HepG2 (cell line): ENCODE measurements around the gene CNTFR. TPM values are rescaled to one million over a fixed set of nuclear protein-coding genes. Genes with fewer than 3 reads are reported as not detected.
A peak's percentile ranks its signal among the peaks of the same experiment; 100 is the strongest.

ENCODE experiments used
- IRX3 ChIP-seq: sonication (generic); formaldehyde crosslinking; IDR thresholded peaks from 2 replicates; pipeline ENCODE4 v1.8.1; 2023; ENCODE audit warnings: mild to moderate bottlenecking, low read depth, missing genetic modification reagents, borderline replicate concordance
- ISX ChIP-seq: sonication (generic); formaldehyde crosslinking; conservative IDR thresholded peaks from 2 replicates; pipeline ENCODE4 v1.5.0; 2020; ENCODE audit warnings: missing genetic modification reagents
- KAT2B ChIP-seq: fragments of 150-350 bp; IDR thresholded peaks from 2 replicates; pipeline ENCODE4 v1.6.1; 2014; ENCODE audit warnings: low read depth, low read length, borderline replicate concordance
- MAZ ChIP-seq, 2 experiments: sonication (generic) in 1 of 2; formaldehyde crosslinking in 1 of 2; IDR thresholded peaks; 2 replicates each; pipeline versions ENCODE4 v1.5.0 to v1.6.1; 2012 to 2020; ENCODE audit warnings: low read depth in 2 of 2, mild to moderate bottlenecking in 2 of 2, borderline replicate concordance in 1 of 2, improper control_type of control experiment in 1 of 2, low read length in 1 of 2, missing genetic modification reagents in 1 of 2, moderate library complexity in 1 of 2
- MIXL1 ChIP-seq: IDR thresholded peaks from 2 replicates; pipeline ENCODE4 v1.6.1; 2016
- NR1H2 ChIP-seq: sonication (generic); formaldehyde crosslinking; IDR thresholded peaks from 2 replicates; pipeline ENCODE4 v1.8.1; 2022; ENCODE audit warnings: low read depth, missing genetic modification reagents, borderline replicate concordance
- PCBP2 ChIP-seq: fragments of 200-400 bp; formaldehyde crosslinking; optimal IDR thresholded peaks from 2 replicates; pipeline ENCODE3; 2018; ENCODE audit warnings: low read length, low read depth; ENCODE audit not compliant: poor library complexity, severe bottlenecking
- POLR2G ChIP-seq: fragments of 200-400 bp; formaldehyde crosslinking; IDR thresholded peaks from 2 replicates; pipeline ENCODE4 v1.6.1; 2018; ENCODE audit warnings: mild to moderate bottlenecking, low read depth, low read length, moderate library complexity
- RBM39 ChIP-seq: fragments of 200-400 bp; formaldehyde crosslinking; IDR thresholded peaks from one replicate; pipeline ENCODE4 v1.6.1; 2018; ENCODE audit warnings: antibody characterized with exemption, mild to moderate bottlenecking, low read depth, low read length; ENCODE audit not compliant: poor library complexity, severe bottlenecking
- SAFB2 ChIP-seq: sonication (generic); formaldehyde crosslinking; IDR thresholded peaks from 2 replicates; pipeline ENCODE4 v1.5.1; 2020; ENCODE audit warnings: missing genetic modification reagents, low read depth, mild to moderate bottlenecking, borderline replicate concordance
- SRY ChIP-seq: sonication (generic); formaldehyde crosslinking; IDR thresholded peaks from 2 replicates; pipeline ENCODE4 v1.8.0; 2022; ENCODE audit warnings: mild to moderate bottlenecking, missing genetic modification reagents
- TSC22D2 ChIP-seq: sonication (generic); formaldehyde crosslinking; IDR thresholded peaks from 2 replicates; pipeline ENCODE4 v1.5.1; 2020; ENCODE audit warnings: missing genetic modification reagents, mild to moderate bottlenecking, borderline replicate concordance
- ZNF264 ChIP-seq: sonication (generic); formaldehyde crosslinking; IDR thresholded peaks from 2 replicates; pipeline ENCODE4 v1.4.0; 2020; ENCODE audit warnings: missing genetic modification reagents
- ZNF317 ChIP-seq: sonication (generic); formaldehyde crosslinking; IDR thresholded peaks from 2 replicates; pipeline ENCODE4 v1.5.0; 2020; ENCODE audit warnings: mild to moderate bottlenecking, missing genetic modification reagents
- ZNF354B ChIP-seq: sonication (generic); formaldehyde crosslinking; IDR thresholded peaks from 2 replicates; pipeline ENCODE4 v1.8.0; 2022; ENCODE audit warnings: mild to moderate bottlenecking, missing genetic modification reagents
- ZNF549 ChIP-seq: sonication (generic); formaldehyde crosslinking; IDR thresholded peaks from 2 replicates; pipeline ENCODE4 v1.5.0; 2020; ENCODE audit warnings: missing genetic modification reagents
- ZNF619 ChIP-seq: sonication (generic); formaldehyde crosslinking; IDR thresholded peaks from 2 replicates; pipeline ENCODE4 v1.4.0; 2020; ENCODE audit warnings: mild to moderate bottlenecking, missing genetic modification reagents
- ZNF83 ChIP-seq: sonication (generic); formaldehyde crosslinking; IDR thresholded peaks from 2 replicates; pipeline ENCODE4 v1.4.0; 2020; ENCODE audit warnings: missing genetic modification reagents, mild to moderate bottlenecking, borderline replicate concordance
- polyA plus RNA-seq, 8 experiments: library from polyadenylated mRNA; depleted of rRNA in 3 of 8; stranded (reverse) in 7 of 8; unstranded in 1 of 8; fragments of >200 nt; fragmentation: Illumina TruSeq in 4 of 8; extraction: Trizol in 4 of 8; gene quantifications; 2 replicates each; pipeline versions ENCODE4 v1.2.1 to v1.2.3, GENCODE V29; 2011 to 2016; ENCODE audit warnings: low read depth in 4 of 8, missing spikeins in 1 of 8, mixed read lengths in 1 of 8; ENCODE audit not compliant: insufficient read depth in 1 of 8
- total RNA-seq, 5 experiments: library from RNA; depleted of rRNA; stranded (reverse); fragments of >200 nt; fragmentation: Illumina TruSeq; extraction: Trizol; gene quantifications; 2 replicates each; pipeline ENCODE4 v1.2.3, GENCODE V29; 2016; ENCODE audit warnings: low read depth in 1 of 5
- TF ChIP-seq, protein P1 (sequence below): sonication (generic); formaldehyde crosslinking; IDR thresholded peaks from 2 replicates; pipeline ENCODE4 v1.8.1; 2022; ENCODE audit warnings: mild to moderate bottlenecking, missing genetic modification reagents
- TF ChIP-seq, protein P2 (sequence below): sonication (generic); formaldehyde crosslinking; IDR thresholded peaks from 2 replicates; pipeline ENCODE4; 2020; ENCODE audit warnings: missing genetic modification reagents, mild to moderate bottlenecking, borderline replicate concordance
- TF ChIP-seq, protein P3 (sequence below): sonication (generic); formaldehyde crosslinking; IDR thresholded peaks from 2 replicates; pipeline ENCODE4 v1.4.0; 2020; ENCODE audit warnings: missing genetic modification reagents, borderline replicate concordance

CNTFR gene
- total and polyA plus RNA-seq, 2 of the 13 experiments (the other 11 are each of a cell fraction or from before 2014, with no cell fraction given), result not detected

DNA sequence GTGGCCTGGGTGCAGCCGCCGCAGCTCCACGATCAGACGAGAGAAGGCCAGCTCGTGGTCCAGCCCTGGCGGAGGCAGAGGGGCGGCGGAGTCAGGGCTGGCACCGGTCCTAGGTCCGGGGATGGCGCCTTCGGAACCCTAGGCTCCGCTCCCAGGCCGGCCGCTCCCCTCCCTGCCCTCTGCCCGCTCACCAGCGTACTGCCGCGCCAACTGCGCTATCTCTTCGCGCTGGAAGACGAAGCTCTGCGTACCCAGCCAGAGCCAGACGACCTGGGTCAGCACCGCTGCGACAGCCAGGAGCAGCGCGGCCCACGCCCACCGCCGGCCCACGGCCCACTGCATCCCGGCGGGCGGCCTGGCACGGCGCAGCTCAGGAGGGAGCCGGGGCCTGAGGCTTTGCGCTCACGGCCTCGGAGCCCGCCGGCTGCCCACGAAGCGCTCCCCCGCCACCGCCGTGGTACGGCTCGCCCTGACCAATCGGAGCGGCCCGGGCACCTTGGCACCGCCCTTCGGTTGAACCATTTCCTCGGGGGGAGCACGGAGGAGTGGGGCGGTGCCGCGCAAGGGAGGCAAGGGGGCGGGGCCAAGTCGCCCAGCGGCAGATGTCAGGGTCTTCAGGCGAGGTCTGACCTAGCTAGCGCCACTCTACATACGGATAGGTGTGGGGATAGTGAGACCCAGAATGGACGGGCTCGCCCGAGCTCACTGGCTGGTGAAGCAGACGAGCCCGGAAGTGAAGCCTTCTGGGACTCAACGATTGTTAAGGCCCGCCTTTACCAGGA is 48.0 kb upstream of the CNTFR start, which contains the start of gene SIGMAR1 (continued):
- TF ChIP-seq, protein P1, sequence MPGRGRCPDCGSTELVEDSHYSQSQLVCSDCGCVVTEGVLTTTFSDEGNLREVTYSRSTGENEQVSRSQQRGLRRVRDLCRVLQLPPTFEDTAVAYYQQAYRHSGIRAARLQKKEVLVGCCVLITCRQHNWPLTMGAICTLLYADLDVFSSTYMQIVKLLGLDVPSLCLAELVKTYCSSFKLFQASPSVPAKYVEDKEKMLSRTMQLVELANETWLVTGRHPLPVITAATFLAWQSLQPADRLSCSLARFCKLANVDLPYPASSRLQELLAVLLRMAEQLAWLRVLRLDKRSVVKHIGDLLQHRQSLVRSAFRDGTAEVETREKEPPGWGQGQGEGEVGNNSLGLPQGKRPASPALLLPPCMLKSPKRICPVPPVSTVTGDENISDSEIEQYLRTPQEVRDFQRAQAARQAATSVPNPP (CRISPR knock-in tag), result peak; percentile 82
- TF ChIP-seq, protein P2, sequence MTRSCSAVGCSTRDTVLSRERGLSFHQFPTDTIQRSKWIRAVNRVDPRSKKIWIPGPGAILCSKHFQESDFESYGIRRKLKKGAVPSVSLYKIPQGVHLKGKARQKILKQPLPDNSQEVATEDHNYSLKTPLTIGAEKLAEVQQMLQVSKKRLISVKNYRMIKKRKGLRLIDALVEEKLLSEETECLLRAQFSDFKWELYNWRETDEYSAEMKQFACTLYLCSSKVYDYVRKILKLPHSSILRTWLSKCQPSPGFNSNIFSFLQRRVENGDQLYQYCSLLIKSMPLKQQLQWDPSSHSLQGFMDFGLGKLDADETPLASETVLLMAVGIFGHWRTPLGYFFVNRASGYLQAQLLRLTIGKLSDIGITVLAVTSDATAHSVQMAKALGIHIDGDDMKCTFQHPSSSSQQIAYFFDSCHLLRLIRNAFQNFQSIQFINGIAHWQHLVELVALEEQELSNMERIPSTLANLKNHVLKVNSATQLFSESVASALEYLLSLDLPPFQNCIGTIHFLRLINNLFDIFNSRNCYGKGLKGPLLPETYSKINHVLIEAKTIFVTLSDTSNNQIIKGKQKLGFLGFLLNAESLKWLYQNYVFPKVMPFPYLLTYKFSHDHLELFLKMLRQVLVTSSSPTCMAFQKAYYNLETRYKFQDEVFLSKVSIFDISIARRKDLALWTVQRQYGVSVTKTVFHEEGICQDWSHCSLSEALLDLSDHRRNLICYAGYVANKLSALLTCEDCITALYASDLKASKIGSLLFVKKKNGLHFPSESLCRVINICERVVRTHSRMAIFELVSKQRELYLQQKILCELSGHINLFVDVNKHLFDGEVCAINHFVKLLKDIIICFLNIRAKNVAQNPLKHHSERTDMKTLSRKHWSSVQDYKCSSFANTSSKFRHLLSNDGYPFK, result 0 out of 2 replicates have a peak, but pooled peaks have one; percentile 16
- TF ChIP-seq ZNF549 (CRISPR knock-in tag), result no peak
- no peak; the same call in 1 of the 2 replicates for TF ChIP-seq SAFB2
- TF ChIP-seq NR1H2, result no peak; the same call in 1 of the 2 replicates
- peak; percentile 49; the same call in 1 of the 2 replicates for TF ChIP-seq MIXL1 (CRISPR knock-in tag)
- no peak; the same call in 1 of the 2 replicates for TF ChIP-seq MAZ (IDR thresholded peaks at IDR 0.05; ENCODE audit: borderline replicate concordance, low read depth, low read length)
- peak; percentile 98 for TF ChIP-seq MAZ (CRISPR knock-in tag; IDR thresholded peaks at IDR 0.05; ENCODE audit: low read depth)
- no peak for TF ChIP-seq ZNF317 (CRISPR knock-in tag)
- no peak for TF ChIP-seq RBM39
- TF ChIP-seq SRY (CRISPR knock-in tag), result peak; percentile 73
- peak; percentile 57; the same call in 1 of the 2 replicates for TF ChIP-seq TSC22D2
- peak; percentile 82 for TF ChIP-seq IRX3 (CRISPR knock-in tag)
- TF ChIP-seq POLR2G, result peak; percentile 85
- TF ChIP-seq ISX, result no peak
- no peak for TF ChIP-seq ZNF83 (CRISPR knock-in tag)
- TF ChIP-seq ZNF619 (CRISPR knock-in tag), result peak; percentile 59; the same call in 1 of the 2 replicates
- TF ChIP-seq ZNF354B (CRISPR knock-in tag), result peak; percentile 65; the same call in 1 of the 2 replicates
- TF ChIP-seq, protein P3, sequence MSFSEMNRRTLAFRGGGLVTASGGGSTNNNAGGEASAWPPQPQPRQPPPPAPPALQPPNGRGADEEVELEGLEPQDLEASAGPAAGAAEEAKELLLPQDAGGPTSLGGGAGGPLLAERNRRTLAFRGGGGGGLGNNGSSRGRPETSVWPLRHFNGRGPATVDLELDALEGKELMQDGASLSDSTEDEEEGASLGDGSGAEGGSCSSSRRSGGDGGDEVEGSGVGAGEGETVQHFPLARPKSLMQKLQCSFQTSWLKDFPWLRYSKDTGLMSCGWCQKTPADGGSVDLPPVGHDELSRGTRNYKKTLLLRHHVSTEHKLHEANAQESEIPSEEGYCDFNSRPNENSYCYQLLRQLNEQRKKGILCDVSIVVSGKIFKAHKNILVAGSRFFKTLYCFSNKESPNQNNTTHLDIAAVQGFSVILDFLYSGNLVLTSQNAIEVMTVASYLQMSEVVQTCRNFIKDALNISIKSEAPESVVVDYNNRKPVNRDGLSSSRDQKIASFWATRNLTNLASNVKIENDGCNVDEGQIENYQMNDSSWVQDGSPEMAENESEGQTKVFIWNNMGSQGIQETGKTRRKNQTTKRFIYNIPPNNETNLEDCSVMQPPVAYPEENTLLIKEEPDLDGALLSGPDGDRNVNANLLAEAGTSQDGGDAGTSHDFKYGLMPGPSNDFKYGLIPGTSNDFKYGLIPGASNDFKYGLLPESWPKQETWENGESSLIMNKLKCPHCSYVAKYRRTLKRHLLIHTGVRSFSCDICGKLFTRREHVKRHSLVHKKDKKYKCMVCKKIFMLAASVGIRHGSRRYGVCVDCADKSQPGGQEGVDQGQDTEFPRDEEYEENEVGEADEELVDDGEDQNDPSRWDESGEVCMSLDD (CRISPR knock-in tag), result peak; percentile 16; the same call in 1 of the 2 replicates
- no peak for TF ChIP-seq KAT2B
- no peak for TF ChIP-seq ZNF264 (CRISPR knock-in tag)
- TF ChIP-seq PCBP2, result no peak
